ENCODE results near the gene ARHGAP40.

The ARHGAP40 gene

GRCh38 chr20:38676576-38676975 lies 75.0 kb downstream of the ARHGAP40 start:
- Histone ChIP-seq H3K4me1 (ENCODE audit: insufficient read depth, low read length, severe bottlenecking) (peaks cover 8% of the 10 kb centered on the region), H3K4me2 (ENCODE audit: low read length) (no peak overlapping the region), H3K4me3 (ENCODE audit: low read depth, low read length, poor library complexity, severe bottlenecking) (no peak overlapping the region), H3K36me3 (ENCODE audit: insufficient read depth, low read length) (no peaks in the 10 kb centered on the region), H2AFZ (ENCODE audit: low read length) (no peak overlapping the region), H4K20me1 (ENCODE audit: insufficient read depth, low read length) (no peaks in the 10 kb centered on the region), H3K9me3 (ENCODE audit: low read length) (no peaks in the 10 kb centered on the region), H3K9ac (ENCODE audit: low read length) (no peak overlapping the region), H3F3A (ENCODE audit: insufficient read depth, low read length) (no peaks in the 10 kb centered on the region), H3K79me2 (ENCODE audit: insufficient read depth, low read length) (no peaks in the 10 kb centered on the region), H3K27me3 (ENCODE audit: insufficient read depth, low read length) (no peaks in the 10 kb centered on the region), H3K9me2 (ENCODE audit: low read depth, low read length) (no peaks in the 10 kb centered on the region), H3K27ac (ENCODE audit: low read depth, low read length, poor library complexity, severe bottlenecking) (no peak overlapping the region)
- no peak for TF ChIP-seq EZH2 (IDR thresholded peaks at IDR 0.05; ENCODE audit: borderline replicate concordance, low read length)
- TF ChIP-seq, protein P1, sequence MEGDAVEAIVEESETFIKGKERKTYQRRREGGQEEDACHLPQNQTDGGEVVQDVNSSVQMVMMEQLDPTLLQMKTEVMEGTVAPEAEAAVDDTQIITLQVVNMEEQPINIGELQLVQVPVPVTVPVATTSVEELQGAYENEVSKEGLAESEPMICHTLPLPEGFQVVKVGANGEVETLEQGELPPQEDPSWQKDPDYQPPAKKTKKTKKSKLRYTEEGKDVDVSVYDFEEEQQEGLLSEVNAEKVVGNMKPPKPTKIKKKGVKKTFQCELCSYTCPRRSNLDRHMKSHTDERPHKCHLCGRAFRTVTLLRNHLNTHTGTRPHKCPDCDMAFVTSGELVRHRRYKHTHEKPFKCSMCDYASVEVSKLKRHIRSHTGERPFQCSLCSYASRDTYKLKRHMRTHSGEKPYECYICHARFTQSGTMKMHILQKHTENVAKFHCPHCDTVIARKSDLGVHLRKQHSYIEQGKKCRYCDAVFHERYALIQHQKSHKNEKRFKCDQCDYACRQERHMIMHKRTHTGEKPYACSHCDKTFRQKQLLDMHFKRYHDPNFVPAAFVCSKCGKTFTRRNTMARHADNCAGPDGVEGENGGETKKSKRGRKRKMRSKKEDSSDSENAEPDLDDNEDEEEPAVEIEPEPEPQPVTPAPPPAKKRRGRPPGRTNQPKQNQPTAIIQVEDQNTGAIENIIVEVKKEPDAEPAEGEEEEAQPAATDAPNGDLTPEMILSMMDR (IDR thresholded peaks at IDR 0.05; ENCODE audit: low read length): no peak

GRCh38 chr20:38680500-38681306 lies 79.1 kb downstream of the ARHGAP40 start:
- Histone ChIP-seq H3K9ac (ENCODE audit: low read length) (no peak overlapping the region), H3K9me3 (ENCODE audit: low read length) (no peaks in the 10 kb centered on the region), H3K27ac (ENCODE audit: low read depth, low read length, poor library complexity, severe bottlenecking) (no peak overlapping the region), H3K4me3 (ENCODE audit: low read depth, low read length, poor library complexity, severe bottlenecking) (no peak overlapping the region), H4K20me1 (ENCODE audit: insufficient read depth, low read length) (no peaks in the 10 kb centered on the region), H3K4me1 (ENCODE audit: insufficient read depth, low read length, severe bottlenecking) (no peaks in the 10 kb centered on the region), H3K36me3 (ENCODE audit: insufficient read depth, low read length) (no peaks in the 10 kb centered on the region), H3K79me2 (ENCODE audit: insufficient read depth, low read length) (no peaks in the 10 kb centered on the region), H3K9me2 (ENCODE audit: low read depth, low read length) (no peaks in the 10 kb centered on the region), H3K4me2 (ENCODE audit: low read length) (no peak overlapping the region), H2AFZ (ENCODE audit: low read length) (no peak overlapping the region), H3F3A (ENCODE audit: insufficient read depth, low read length) (no peaks in the 10 kb centered on the region), H3K27me3 (ENCODE audit: insufficient read depth, low read length) (no peaks in the 10 kb centered on the region)
- TF ChIP-seq EZH2 (IDR thresholded peaks at IDR 0.05; ENCODE audit: borderline replicate concordance, low read length): no peak
- TF ChIP-seq, protein P1 (IDR thresholded peaks at IDR 0.05; ENCODE audit: low read length): no peak

DNA sequence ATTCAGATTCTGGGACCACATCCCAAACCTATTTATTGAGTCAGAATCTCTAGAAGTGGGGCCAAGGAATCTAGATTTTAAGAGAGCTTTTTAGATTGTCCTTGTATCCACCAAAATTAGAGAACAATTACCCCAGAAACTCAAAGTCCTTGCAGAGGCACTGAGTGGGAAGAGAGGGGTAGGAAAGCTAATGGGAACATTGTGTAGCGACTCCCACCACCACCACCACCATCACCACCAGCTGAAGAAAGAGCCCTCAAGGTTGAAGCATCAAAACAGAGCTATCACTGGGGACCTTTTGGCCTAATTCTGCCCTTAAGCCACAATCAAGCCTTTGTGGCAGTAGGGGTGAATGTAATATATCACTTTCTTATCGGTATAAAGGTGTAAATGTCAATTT lies 83.7 kb downstream of the ARHGAP40 start:
- Histone ChIP-seq H3K9me2 (ENCODE audit: low read depth, low read length) (no peaks in the 10 kb centered on the region), H3K36me3 (ENCODE audit: insufficient read depth, low read length) (no peaks in the 10 kb centered on the region), H3K4me3 (ENCODE audit: low read depth, low read length, poor library complexity, severe bottlenecking) (no peak overlapping the region), H3K4me2 (ENCODE audit: low read length) (no peak overlapping the region), H3K9ac (ENCODE audit: low read length) (no peak overlapping the region), H3K27ac (ENCODE audit: low read depth, low read length, poor library complexity, severe bottlenecking) (no peak overlapping the region), H3K27me3 (ENCODE audit: insufficient read depth, low read length) (no peaks in the 10 kb centered on the region), H3K4me1 (ENCODE audit: insufficient read depth, low read length, severe bottlenecking) (no peaks in the 10 kb centered on the region), H2AFZ (ENCODE audit: low read length) (no peak overlapping the region), H3K79me2 (ENCODE audit: insufficient read depth, low read length) (no peaks in the 10 kb centered on the region), H3F3A (ENCODE audit: insufficient read depth, low read length) (no peaks in the 10 kb centered on the region), H3K9me3 (ENCODE audit: low read length) (no peaks in the 10 kb centered on the region), H4K20me1 (ENCODE audit: insufficient read depth, low read length) (no peaks in the 10 kb centered on the region)
- TF ChIP-seq EZH2 (IDR thresholded peaks at IDR 0.05; ENCODE audit: borderline replicate concordance, low read length): no peak
- TF ChIP-seq, protein P1 (IDR thresholded peaks at IDR 0.05; ENCODE audit: low read length): no peak

Data from OCI-LY1 (cell line).